ENCODE results near the gene IGDCC3. TPM values are rescaled to one million over a fixed set of nuclear protein-coding genes. Genes with fewer than 3 reads are reported as not detected.

Gene IGDCC3
- total and polyA plus RNA-seq, 10 of the 15 experiments (the other 5 are each of a cell fraction or from before 2014, with no cell fraction given) = 0.10 to 0.20 (median 0.15) TPM; not detected in 7

GRCh38 chr15:65305776-65306175, 72.0 kb downstream of the IGDCC3 start:
- no peaks in the 10 kb centered on the region for H3K36me3 ChIP-seq (ENCODE audit: control insufficient read depth in 2 of 2, insufficient read depth in 2 of 2, low read length in 1 of 2)
- CTCF ChIA-PET = interaction anchor here (0.6 to 1.1 kb wide), 2 partner anchors 94 to 1313 kb away, joined by 3 to 5 read pairs; no protein-coding TSS in a partner anchor
- no peaks in the 10 kb centered on the region for H3K27me3 ChIP-seq (replicated peaks in 1 of 2; ENCODE audit: control insufficient read depth in 2 of 2, insufficient read depth in 2 of 2, low read length in 1 of 2)
- no peak for FAIRE-seq
- no peaks in the 10 kb centered on the region for H4K20me1 ChIP-seq (ENCODE audit: control insufficient read depth, insufficient read depth)
- H3K4me3 ChIP-seq = no peak overlapping the region
- DNase-seq (ENCODE audit: low read depth, low spot score) = no peak
- intact Hi-C loops (cut with micrococcal nuclease; ENCODE audit: unreplicated experiment) = loop anchor here (2.0 kb wide), 1 partner anchor 117 kb away; no protein-coding TSS in a partner anchor
- H3K4me2 ChIP-seq (ENCODE audit: control insufficient read depth, insufficient read depth) = no peak overlapping the region
- in situ Hi-C loops (cut with MboI) = no loop called here
- no peaks in the 10 kb centered on the region for H3K79me2 ChIP-seq (ENCODE audit: control insufficient read depth, insufficient read depth, low read length)
- peaks cover 7% of the 10 kb centered on the region for H3K4me1 ChIP-seq (ENCODE audit: control insufficient read depth, insufficient read depth, low read length)
- BruUV-seq (replicated peaks) = no TSS peak
- ATAC-seq = no peak
- RAD21 ChIA-PET (ENCODE audit: unreplicated experiment) = interaction anchor here (1.5 to 1.9 kb wide), 2 partner anchors 13 to 20 kb away, joined by 5 to 18 read pairs; partner anchors contain the start of gene PARP16
- WGBS (ENCODE audit: insufficient coverage, insufficient replicate concordance, low lambda C conversion rate, missing lambda C conversion rate) = 67% methylated on average over 2 of the region's 3 CpGs
- SMC1A ChIA-PET (ENCODE audit: uncharacterized antibody, unreplicated experiment) = interaction anchor here (0.6 to 2.0 kb wide), 4 partner anchors 18 to 448 kb away, joined by 3 to 8 read pairs (median 3); no protein-coding TSS in a partner anchor
- TF ChIP-seq SP1 (IDR thresholded peaks at IDR 0.05; ENCODE audit: low read depth, low read length) (no peak), CHD2 (IDR thresholded peaks at IDR 0.05; ENCODE audit: borderline replicate concordance, low read depth, low read length) (no peak), SMC3 (IDR thresholded peaks at IDR 0.05; ENCODE audit: borderline replicate concordance, low read length) (no peak), ZBTB4 (CRISPR knock-in tag; IDR thresholded peaks at IDR 0.05) (no peak), TARDBP (IDR thresholded peaks at IDR 0.05; ENCODE audit: borderline replicate concordance) (no peak), CEBPB (IDR thresholded peaks at IDR 0.05; ENCODE audit: borderline replicate concordance in 1 of 2, low read depth in 2 of 2, low read length in 2 of 2) (no peak), SUZ12 (IDR thresholded peaks at IDR 0.05; ENCODE audit: unreplicated experiment) (no peak)
- no peak overlapping the region for H2AFZ ChIP-seq (ENCODE audit: control insufficient read depth, low read depth, low read length)
- no peaks in the 10 kb centered on the region; the same call in 2 of the 3 replicates for H3K9me3 ChIP-seq (replicated peaks; ENCODE audit: control insufficient read depth, insufficient read depth, low read length)
- POLR2A ChIA-PET = interaction anchor here (0.6 to 0.9 kb wide), 9 partner anchors 8 to 814 kb away, joined by 3 to 8 read pairs (median 4); no protein-coding TSS in a partner anchor
- H3K9ac ChIP-seq (ENCODE audit: control insufficient read depth, insufficient read depth, low read length) = no peak overlapping the region
- no peak overlapping the region for H3K27ac ChIP-seq (ENCODE audit: control insufficient read depth, insufficient read depth)
